Stimulated activated CD8-positive, alpha-beta memory T cell treated with anti-CD3 and anti-CD28 coated beads, Interleukin-4, amount 100 ng/mL, for 1 hour (primary cell): ENCODE data around the gene BZW1.
A peak's percentile ranks its signal among the peaks of the same experiment; 100 is the strongest.
"Not testable (repeated sequence)": the region's sequence is repeated elsewhere in the genome, so short reads cannot be mapped to it uniquely, and the experiment has no call there.

Source experiments
- DNase-seq, 2 donors: peaks; one replicate each; pipeline ENCODE4 v3.0.0-alpha.2; 2020; ENCODE audit warnings: low read depth in 2 of 2, low spot score in 1 of 2

The BZW1 gene

GRCh38 chr2:200790185-200790584, 21.5 kb upstream of the BZW1 start:
- DNase-seq, result no peak

- DNase-seq, result no peak
These were observed 19.8 kb upstream of the BZW1 start for GRCh38 chr2:200791905-200792304.

- DNase-seq, result no peak
These were observed 17.6 kb upstream of the BZW1 start for GRCh38 chr2:200794143-200794542.

- no peak for DNase-seq
These were observed 16.7 kb upstream of the BZW1 start for GRCh38 chr2:200795028-200795440.

- no peak for DNase-seq
These were observed 15.1 kb upstream of the BZW1 start for GRCh38 chr2:200796561-200796960.

- DNase-seq, result no peak
These were observed 14.4 kb upstream of the BZW1 start for GRCh38 chr2:200797242-200797770.

- no peak for DNase-seq
These were observed 13.2 kb upstream of the BZW1 start for GRCh38 chr2:200798514-200798913.

- DNase-seq, result no peak
These were observed 11.3 kb upstream of the BZW1 start for GRCh38 chr2:200800458-200800857.

- not testable (repeated sequence) for DNase-seq
These were observed 10.3 kb upstream of the BZW1 start for GRCh38 chr2:200801431-200801830.

- no peak for DNase-seq
These were observed 2.0 kb upstream of the BZW1 start for GRCh38 chr2:200809506-200810251.

GRCh38 chr2:200810252-200810997, 1.3 kb upstream of the BZW1 start:
- DNase-seq, result no peak

- no peak for DNase-seq
These were observed 745 bp upstream of the BZW1 start for GRCh38 chr2:200810998-200811332.

- DNase-seq, result peak; percentile 20 to 47
These were observed 662 bp downstream of the BZW1 start for GRCh38 chr2:200812122-200813022.

- DNase-seq, result no peak
These were observed 2.6 kb downstream of the BZW1 start for GRCh38 chr2:200814276-200814815.

- no peak for DNase-seq
These were observed 3.2 kb downstream of the BZW1 start for GRCh38 chr2:200814917-200815316.

GRCh38 chr2:200818732-200819131, 7.0 kb downstream of the BZW1 start:
- DNase-seq, result not testable (repeated sequence)

GRCh38 chr2:200820573-200821234, 9.0 kb downstream of the BZW1 start:
- no peak for DNase-seq

GRCh38 chr2:200821686-200822245, 10.1 kb downstream of the BZW1 start:
- DNase-seq, result no peak

GRCh38 chr2:200828104-200828503, 16.4 kb downstream of the BZW1 start:
- DNase-seq, result no peak

- DNase-seq, result no peak
These were observed 17.0 kb downstream of the BZW1 start for GRCh38 chr2:200828572-200829257.
